Thoracic aorta (tissue), 2 donors: ENCODE results near the gene NPC1. TPM values are rescaled to one million over a fixed set of nuclear protein-coding genes. Genes with fewer than 3 reads are reported as not detected.
"Not testable (repeated sequence)": the region's sequence is repeated elsewhere in the genome, so short reads cannot be mapped to it uniquely, and the experiment has no call there.

Experiments
- ATAC-seq: fragments of 150-250 bp; one replicate; pipeline ENCODE4 v1.8.0; 2017; ENCODE audit warnings: low read depth; ENCODE audit not compliant: insufficient number of reproducible peaks, low FRiP score
- DNase-seq: peaks from one replicate; pipeline ENCODE4 v3.0.0-alpha.2; 2020; ENCODE audit warnings: low spot score
- H3K27ac ChIP-seq, 2 donors: fragments of 200-600 bp; sonication (generic); 1 replicate in 1 of 2; 2 replicates in 1 of 2; pipeline ENCODE4 v1.5.1; 2016; ENCODE audit warnings: mild to moderate bottlenecking in 2 of 2, moderate library complexity in 2 of 2
- H3K27me3 ChIP-seq: fragments of 200-600 bp; sonication (generic); replicated peaks from 2 replicates; pipeline ENCODE4 v1.6.0; 2016; ENCODE audit warnings: mild to moderate bottlenecking; ENCODE audit not compliant: insufficient read depth
- H3K36me3 ChIP-seq: fragments of 200-600 bp; sonication (generic); one replicate; pipeline ENCODE4 v1.5.1; 2016
- H3K4me1 ChIP-seq, 2 donors: fragments of 200-600 bp; sonication (generic); 1 replicate in 1 of 2; 2 replicates in 1 of 2; pipeline versions ENCODE4 v1.5.1 to v1.6.0; 2016; ENCODE audit warnings: low read depth in 2 of 2, mild to moderate bottlenecking in 1 of 2; ENCODE audit not compliant: control insufficient read depth in 1 of 2
- H3K4me3 ChIP-seq: fragments of 200-600 bp; sonication (generic); 2 replicates; pipeline ENCODE4 v1.5.1; 2016; ENCODE audit warnings: mild to moderate bottlenecking
- H3K9me3 ChIP-seq: fragments of 200-600 bp; sonication (generic); 2 replicates; pipeline ENCODE4 v1.5.1; 2016
- total RNA-seq, 2 donors: library from RNA; depleted of rRNA; stranded (reverse); fragments of >200 nt; gene quantifications; one replicate each; pipeline versions ENCODE4 v1.1.0 to v1.2.3, GENCODE V29; 2016
- TF ChIP-seq, protein P1 (sequence below): fragments of 200-600 bp; sonication (generic); IDR thresholded peaks from one replicate; pipeline ENCODE4 v1.5.1; 2019; ENCODE audit warnings: antibody characterized with exemption

NPC1 gene
- total RNA-seq, 2 donors from 2014 or later, result 85.6 to 96.7 TPM

DNA sequence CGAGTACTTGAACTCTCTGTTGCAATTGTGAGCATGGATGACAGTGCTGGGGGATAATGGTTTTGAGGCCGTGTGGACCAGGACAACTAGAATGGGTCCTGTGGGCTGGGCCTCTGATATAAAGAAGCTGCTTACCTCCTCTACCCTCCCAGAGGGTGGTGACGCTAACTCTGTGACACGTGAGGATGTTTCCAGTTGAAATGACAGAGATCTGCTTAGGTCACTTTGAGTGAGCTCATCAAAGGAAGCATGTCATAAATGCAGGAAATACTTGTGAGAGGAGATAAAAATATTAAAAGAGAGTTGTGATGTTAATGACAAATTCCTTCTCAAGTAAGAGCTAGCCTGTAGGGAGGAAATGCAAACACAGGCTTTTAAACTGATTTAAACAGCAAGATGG is 66.6 kb downstream of the NPC1 start:
- no peak overlapping the region for H3K4me3 ChIP-seq
- ATAC-seq (no peak), DNase-seq (no peak)
- H3K9me3 ChIP-seq, result no peaks in the 10 kb centered on the region
- no peak overlapping the region for H3K27ac ChIP-seq
- peaks cover 61% of the 10 kb centered on the region for H3K36me3 ChIP-seq
- no peaks in the 10 kb centered on the region for H3K27me3 ChIP-seq
- peaks cover 0 to 14% of the 10 kb centered on the region in 2 donors for H3K4me1 ChIP-seq
- TF ChIP-seq, protein P1, sequence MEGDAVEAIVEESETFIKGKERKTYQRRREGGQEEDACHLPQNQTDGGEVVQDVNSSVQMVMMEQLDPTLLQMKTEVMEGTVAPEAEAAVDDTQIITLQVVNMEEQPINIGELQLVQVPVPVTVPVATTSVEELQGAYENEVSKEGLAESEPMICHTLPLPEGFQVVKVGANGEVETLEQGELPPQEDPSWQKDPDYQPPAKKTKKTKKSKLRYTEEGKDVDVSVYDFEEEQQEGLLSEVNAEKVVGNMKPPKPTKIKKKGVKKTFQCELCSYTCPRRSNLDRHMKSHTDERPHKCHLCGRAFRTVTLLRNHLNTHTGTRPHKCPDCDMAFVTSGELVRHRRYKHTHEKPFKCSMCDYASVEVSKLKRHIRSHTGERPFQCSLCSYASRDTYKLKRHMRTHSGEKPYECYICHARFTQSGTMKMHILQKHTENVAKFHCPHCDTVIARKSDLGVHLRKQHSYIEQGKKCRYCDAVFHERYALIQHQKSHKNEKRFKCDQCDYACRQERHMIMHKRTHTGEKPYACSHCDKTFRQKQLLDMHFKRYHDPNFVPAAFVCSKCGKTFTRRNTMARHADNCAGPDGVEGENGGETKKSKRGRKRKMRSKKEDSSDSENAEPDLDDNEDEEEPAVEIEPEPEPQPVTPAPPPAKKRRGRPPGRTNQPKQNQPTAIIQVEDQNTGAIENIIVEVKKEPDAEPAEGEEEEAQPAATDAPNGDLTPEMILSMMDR, result no peak

DNA sequence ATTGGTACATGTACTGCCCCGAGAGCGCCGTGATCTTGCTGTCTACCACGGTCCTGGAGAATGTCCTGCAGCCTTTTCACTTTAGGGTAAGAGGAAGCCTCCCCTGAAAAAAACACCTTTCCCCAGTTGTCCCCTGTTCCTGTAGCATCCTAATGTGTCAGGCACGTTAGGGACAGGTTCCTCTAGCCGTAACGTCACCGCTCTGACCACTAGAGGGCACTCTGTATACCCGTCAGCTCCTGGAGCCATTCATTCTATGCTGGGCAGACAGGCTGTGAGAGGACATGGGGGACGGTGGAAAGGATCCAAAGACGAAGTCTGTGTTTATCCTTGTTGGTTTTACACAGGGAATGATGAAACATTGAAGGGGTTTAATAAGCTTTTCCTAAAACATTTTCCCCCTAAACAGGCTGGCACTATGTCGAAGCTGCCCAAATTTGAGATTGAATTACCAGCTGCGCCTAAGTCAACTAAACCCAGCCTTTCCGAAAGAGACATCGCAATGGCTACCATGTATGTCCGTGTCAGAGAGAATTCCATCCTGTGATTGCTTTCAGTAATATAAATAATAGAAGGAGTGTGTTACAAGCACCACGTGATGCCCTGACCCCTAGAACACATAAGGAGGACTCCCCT is 70.3 kb downstream of the NPC1 start:
- Histone ChIP-seq H3K36me3 (peaks cover 37% of the 10 kb centered on the region), H3K4me3 (no peak overlapping the region), H3K4me1 (no peaks in the 10 kb centered on the region), H3K9me3 (no peaks in the 10 kb centered on the region), H3K27ac (no peak overlapping the region), H3K27me3 (no peaks in the 10 kb centered on the region)
- DNase-seq (no peak), ATAC-seq (peak; percentile 70)
- TF ChIP-seq, protein P1, result peak; percentile 82

DNA sequence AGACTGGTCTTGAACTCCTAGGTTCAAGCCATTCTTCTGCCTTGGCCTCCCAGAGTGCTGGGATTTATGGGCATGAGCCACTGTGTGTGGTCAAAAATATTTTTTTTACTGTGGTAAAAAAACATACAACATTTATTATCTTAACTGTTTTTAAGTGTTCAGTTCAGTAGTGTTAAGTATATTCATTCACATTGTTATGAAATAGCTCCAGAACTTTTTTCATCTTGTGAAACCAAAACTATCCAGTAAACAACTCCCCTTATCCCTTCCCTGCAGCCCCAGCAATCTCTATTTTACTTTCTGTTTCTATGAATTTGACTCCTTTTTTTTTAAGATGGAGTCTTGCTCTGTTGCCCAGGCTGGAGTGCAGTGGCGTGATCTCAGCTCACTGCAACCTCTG is 73.7 kb downstream of the NPC1 start:
- H3K36me3 ChIP-seq, result peaks cover 17% of the 10 kb centered on the region
- TF ChIP-seq, protein P1, result no peak
- no peak for ATAC-seq
- H3K9me3 ChIP-seq, result no peaks in the 10 kb centered on the region
- H3K4me1 ChIP-seq, result no peaks in the 10 kb centered on the region
- no peak for DNase-seq
- H3K27ac ChIP-seq, result no peak overlapping the region
- no peaks in the 10 kb centered on the region for H3K27me3 ChIP-seq
- H3K4me3 ChIP-seq, result no peak overlapping the region

DNA sequence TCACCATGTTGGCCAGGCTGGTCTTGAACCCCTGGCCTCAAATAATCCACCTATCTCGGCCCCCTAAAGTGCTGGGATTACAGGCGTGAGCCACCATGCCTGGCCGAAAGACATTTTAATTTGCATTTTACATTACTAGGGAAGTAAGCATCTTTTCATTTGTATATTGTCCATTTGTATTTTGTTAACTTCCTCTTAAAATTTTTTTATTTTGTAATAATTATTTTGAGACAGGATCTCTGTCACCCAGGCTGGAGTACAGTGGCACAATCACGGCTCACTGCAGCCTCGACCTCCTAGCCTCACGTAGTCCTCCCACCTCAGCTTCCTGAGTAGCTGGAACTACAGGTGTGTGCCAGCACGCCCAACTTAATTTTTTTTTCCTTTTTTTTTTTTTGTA is 74.1 kb downstream of the NPC1 start:
- H3K4me3 ChIP-seq, H3K27me3 ChIP-seq, DNase-seq, H3K4me1 ChIP-seq, H3K9me3 ChIP-seq, H3K27ac ChIP-seq, ATAC-seq: not testable (repeated sequence)
- H3K36me3 ChIP-seq, result peaks cover 13% of the 10 kb centered on the region

DNA sequence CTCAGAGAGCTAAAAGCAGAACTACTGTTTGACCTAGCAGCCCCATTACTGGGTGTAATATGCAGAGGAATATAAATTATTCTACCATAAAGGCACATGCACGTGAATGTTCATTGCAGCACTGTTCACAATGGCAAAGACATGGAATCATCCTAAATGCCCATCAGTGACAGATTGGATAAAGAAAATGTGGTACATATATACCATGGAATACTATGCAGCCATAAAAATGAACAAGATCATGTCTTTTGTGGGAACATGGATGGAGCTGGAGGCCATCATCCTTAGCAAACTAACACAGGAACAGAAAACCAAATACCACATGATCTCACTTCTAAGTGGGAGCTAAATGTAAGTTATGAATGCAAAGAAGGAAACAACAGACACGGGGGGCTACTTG is 75.4 kb downstream of the NPC1 start:
- H3K27ac ChIP-seq, H3K9me3 ChIP-seq, DNase-seq, H3K27me3 ChIP-seq, H3K4me3 ChIP-seq, ATAC-seq, H3K4me1 ChIP-seq: not testable (repeated sequence)
- peaks cover 12% of the 10 kb centered on the region for H3K36me3 ChIP-seq

DNA sequence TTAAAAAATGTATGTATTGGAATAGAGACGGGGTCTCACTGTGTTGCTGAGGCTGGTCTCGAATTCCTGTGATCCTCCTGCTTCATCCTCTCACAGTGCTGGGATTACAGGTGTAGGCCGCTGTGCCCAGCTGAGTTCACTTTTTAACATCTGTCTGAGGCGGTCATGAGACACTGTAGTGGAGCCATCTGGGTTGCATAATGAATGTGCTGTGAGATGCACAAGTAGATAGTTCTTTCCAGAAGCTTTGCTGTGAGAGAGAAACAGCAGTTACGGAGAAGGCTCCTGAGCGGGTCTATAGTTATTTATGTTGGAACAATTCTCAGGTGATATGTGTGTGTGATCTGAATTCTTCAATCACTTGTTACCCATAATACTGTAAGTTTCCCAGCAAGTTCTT is 79.9 kb downstream of the NPC1 start:
- DNase-seq (no peak), ATAC-seq (no peak)
- Histone ChIP-seq H3K4me3 (no peak overlapping the region), H3K27ac (no peak overlapping the region), H3K27me3 (no peaks in the 10 kb centered on the region), H3K36me3 (peaks cover 6% of the 10 kb centered on the region), H3K9me3 (no peaks in the 10 kb centered on the region), H3K4me1 (peaks cover 6 to 25% of the 10 kb centered on the region in 2 donors)
- TF ChIP-seq, protein P1, result no peak
